SK-N-SH (cell line): Measurements from ENCODE around the gene TMEM147. TPM values are rescaled to one million over a fixed set of nuclear protein-coding genes. Genes with fewer than 3 reads are reported as not detected.
A peak's percentile ranks its signal among the peaks of the same experiment; 100 is the strongest.

Experiments used
- CTCF ChIA-PET: fragments of 300-600, 350-600 bp; formaldehyde crosslinking; extraction: SDS; loops from one replicate; lab custom pipeline; 2021; lab: Yijun Ruan, JAX
- POLR2A ChIA-PET: fragments of 350-600 bp; sonication (Branson Sonifier 250); formaldehyde crosslinking; extraction: SDS; loops from one replicate; lab custom pipeline; 2020; ENCODE audit warnings: antibody characterized with exemption, inconsistent platforms; lab: Yijun Ruan, JAX
- DNase-seq: peaks from one replicate; pipeline ENCODE4 v3.0.0; 2012
- H2AFZ ChIP-seq: fragments of 200-600 bp; sonication (generic); 2 replicates; pipeline ENCODE4 v1.8.1; 2016; ENCODE audit warnings: antibody characterized with exemption, mild to moderate bottlenecking, low read depth
- H3F3A ChIP-seq: fragments of 200-600 bp; sonication (generic); replicated peaks from 2 replicates; pipeline ENCODE3; 2016; ENCODE audit warnings: antibody characterized with exemption, mild to moderate bottlenecking; ENCODE audit not compliant: insufficient read depth
- H3K27ac ChIP-seq, 2 experiments: fragments of 200-500 bp in 1 of 2; fragments of 200-600 bp in 1 of 2; sonication (Bioruptor generic) in 1 of 2; sonication (generic), shearing (Covaris generic) in 1 of 2; 2 replicates each; pipeline versions ENCODE4 v1.5.1 to v1.6.1; 2014 to 2016; ENCODE audit warnings: low read depth in 2 of 2, inconsistent platforms in 1 of 2, low read length in 1 of 2, mild to moderate bottlenecking in 1 of 2, mixed read lengths in 1 of 2
- H3K27me3 ChIP-seq: fragments of 200-600 bp; sonication (generic), shearing (Covaris generic); 2 replicates; pipeline ENCODE4 v1.6.1; 2016; ENCODE audit warnings: mixed run types; ENCODE audit not compliant: insufficient read depth
- H3K36me3 ChIP-seq, 2 experiments: fragments of 200-500 bp in 1 of 2; fragments of 200-600 bp in 1 of 2; sonication (Bioruptor generic) in 1 of 2; sonication (generic) in 1 of 2; replicated peaks in 1 of 2; 2 replicates each; pipeline versions ENCODE3 to v1.5.1; 2014 to 2016; ENCODE audit warnings: low read length in 1 of 2, mild to moderate bottlenecking in 1 of 2; ENCODE audit not compliant: insufficient read depth in 2 of 2, control insufficient read depth in 1 of 2
- H3K4me1 ChIP-seq, 2 experiments: fragments of 200-500 bp in 1 of 2; fragments of 200-600 bp in 1 of 2; sonication (Bioruptor generic) in 1 of 2; sonication (generic), shearing (Covaris generic) in 1 of 2; 2 replicates each; pipeline versions ENCODE4 v1.5.1 to v1.6.1; 2014 to 2016; ENCODE audit warnings: low read depth in 1 of 2, low read length in 1 of 2, mixed run types in 1 of 2; ENCODE audit not compliant: insufficient read depth in 2 of 2, control insufficient read depth in 1 of 2
- H3K4me2 ChIP-seq: fragments of 200-600 bp; sonication (generic), shearing (Covaris generic); 2 replicates; pipeline ENCODE4 v1.6.1; 2017; ENCODE audit warnings: mixed run types
- H3K4me3 ChIP-seq, 2 experiments: fragments of 200-500 bp in 1 of 2; fragments of 200-600 bp in 1 of 2; sonication (Bioruptor generic) in 1 of 2; sonication (generic), shearing (Covaris generic) in 1 of 2; 2 replicates each; pipeline versions ENCODE4 v1.5.1 to v1.8.1; 2014 to 2016; ENCODE audit warnings: low read depth in 2 of 2, inconsistent platforms in 1 of 2, low read length in 1 of 2, mild to moderate bottlenecking in 1 of 2, mixed read lengths in 1 of 2, moderate library complexity in 1 of 2
- H3K79me2 ChIP-seq: fragments of 200-600 bp; sonication (generic); 2 replicates; pipeline ENCODE4 v1.8.1; 2017; ENCODE audit warnings: mild to moderate bottlenecking; ENCODE audit not compliant: insufficient read depth
- H3K9ac ChIP-seq: fragments of 200-600 bp; sonication (generic); 2 replicates; pipeline ENCODE4 v1.6.1; 2017; ENCODE audit warnings: mixed run types
- H3K9me2 ChIP-seq: fragments of 200-600 bp; sonication (generic); 2 replicates; pipeline ENCODE4 v1.6.1; 2017; ENCODE audit warnings: mixed run types
- H3K9me3 ChIP-seq: fragments of 200-600 bp; sonication (generic); 2 replicates; pipeline ENCODE4 v1.6.1; 2017; ENCODE audit warnings: mixed run types, mild to moderate bottlenecking, moderate library complexity
- H4K20me1 ChIP-seq: fragments of 200-600 bp; sonication (generic); 2 replicates; pipeline ENCODE4 v1.6.1; 2017; ENCODE audit warnings: mild to moderate bottlenecking, mixed run types; ENCODE audit not compliant: insufficient read depth
- ELF1 ChIP-seq: IDR thresholded peaks from 2 replicates; pipeline ENCODE4 v1.4.0; 2012
- EP300 ChIP-seq, 2 experiments: IDR thresholded peaks; 2 replicates each; pipeline versions ENCODE4 v1.4.0 to v1.6.1; 2012; ENCODE audit warnings: borderline replicate concordance in 1 of 2, low read depth in 1 of 2, low read length in 1 of 2
- EZH2phosphoT487 ChIP-seq: fragments of 200-600 bp; sonication (generic); IDR thresholded peaks from 2 replicates; pipeline ENCODE4 v1.6.1; 2017; ENCODE audit warnings: low read depth, mixed run types, mild to moderate bottlenecking, antibody characterized with exemption, moderate library complexity, borderline replicate concordance
- FOSL2 ChIP-seq: IDR thresholded peaks from 2 replicates; pipeline ENCODE4 v1.4.0; 2012; ENCODE audit warnings: low read depth, mild to moderate bottlenecking, moderate library complexity, borderline replicate concordance
- GABPA ChIP-seq: IDR thresholded peaks from 2 replicates; pipeline ENCODE4 v1.4.0; 2012; ENCODE audit warnings: low read depth, mild to moderate bottlenecking
- IRF3 ChIP-seq: fragments of 150-350 bp; IDR thresholded peaks from 2 replicates; pipeline ENCODE4 v1.6.1; 2016; ENCODE audit warnings: mild to moderate bottlenecking, low read depth, low read length
- JUND ChIP-seq: IDR thresholded peaks from 2 replicates; pipeline ENCODE4 v1.4.0; 2012
- MAX ChIP-seq: IDR thresholded peaks from 2 replicates; pipeline ENCODE4 v1.4.0; 2012; ENCODE audit warnings: low read depth
- MEF2A ChIP-seq: IDR thresholded peaks from 2 replicates; pipeline ENCODE4 v1.4.0; 2012; ENCODE audit warnings: low read depth, borderline replicate concordance
- PBX3 ChIP-seq: IDR thresholded peaks from 2 replicates; pipeline ENCODE4; 2012
- RAD21 ChIP-seq: IDR thresholded peaks from 2 replicates; pipeline ENCODE4 v1.6.1; 2012; ENCODE audit warnings: mild to moderate bottlenecking, low read length
- RCOR1 ChIP-seq: fragments of 150-350 bp; IDR thresholded peaks from 2 replicates; pipeline ENCODE4 v1.6.1; 2017; ENCODE audit warnings: antibody characterized with exemption, low read length
- REST ChIP-seq: IDR thresholded peaks from 2 replicates; pipeline ENCODE4 v1.6.1; 2012; ENCODE audit warnings: mild to moderate bottlenecking, low read depth, low read length, moderate library complexity
- RFX5 ChIP-seq: IDR thresholded peaks from 2 replicates; pipeline ENCODE4 v1.6.1; 2012; ENCODE audit warnings: mild to moderate bottlenecking, improper control_type of control experiment, low read length
- RXRA ChIP-seq: IDR thresholded peaks from 2 replicates; pipeline ENCODE4 v1.4.0; 2012; ENCODE audit warnings: low read depth, mild to moderate bottlenecking, borderline replicate concordance
- SIN3A ChIP-seq: IDR thresholded peaks from 2 replicates; pipeline ENCODE4 v1.6.1; 2012; ENCODE audit warnings: low read depth, mild to moderate bottlenecking, low read length, moderate library complexity, borderline replicate concordance
- SMC3 ChIP-seq: IDR thresholded peaks from 2 replicates; pipeline ENCODE4 v1.6.1; 2012; ENCODE audit warnings: low read depth, low read length, improper control_type of control experiment
- TCF12 ChIP-seq: IDR thresholded peaks from 2 replicates; pipeline ENCODE4 v1.4.0; 2012
- USF1 ChIP-seq: IDR thresholded peaks from 2 replicates; pipeline ENCODE4 v1.4.0; 2012; ENCODE audit warnings: low read depth, borderline replicate concordance
- YY1 ChIP-seq: IDR thresholded peaks from 2 replicates; pipeline ENCODE4 v1.4.0; 2012; ENCODE audit warnings: low read depth, mild to moderate bottlenecking
- WGBS: methylation state at CpG from one replicate; pipeline ENCODE4 v1.1.6; 2017; ENCODE audit warnings: low lambda C conversion rate; 5-methylcytosine and 5-hydroxymethylcytosine counted together
- polyA plus RNA-seq, 3 experiments: library from polyadenylated mRNA; depleted of rRNA; stranded (reverse); fragments of >200 nt; gene quantifications; 2 replicates each; pipeline ENCODE4 v1.2.3, GENCODE V29; 2012

The TMEM147 gene
- polyA plus RNA-seq, 1 of the 3 experiments (the other 2 are of a cell fraction) = 202 TPM

- Histone ChIP-seq H3K36me3 (peaks cover 0 to 19% of the 10 kb centered on the region in 2 experiments), H3K4me2 (peak overlapping the region; percentile 91), H3K9ac (peak overlapping the region; percentile 85), H3K27me3 (no peaks in the 10 kb centered on the region), H3K9me3 (no peaks in the 10 kb centered on the region), H3K79me2 (peaks cover 30% of the 10 kb centered on the region), H3F3A (no peaks in the 10 kb centered on the region), H3K9me2 (no peaks in the 10 kb centered on the region), H3K27ac (no peak overlapping the region; a peak in 1 of 4 replicates), H3K4me1 (peaks cover 5 to 19% of the 10 kb centered on the region in 2 experiments; a peak in 2 of 4 replicates), H4K20me1 (0 out of 2 replicates have a peak, but pooled peaks cover under 1% of the 10 kb centered on the region), H3K4me3 (peak overlapping the region; percentile 79 to 96), H2AFZ (peak overlapping the region; percentile 87; the same call in 1 of the 2 replicates)
- CTCF ChIA-PET = interaction anchor here (1.9 to 3.6 kb wide), 2 partner anchors 11 to 34 kb away, joined by 5 to 20 read pairs; no protein-coding TSS in a partner anchor
- POLR2A ChIA-PET = no interaction called here
- 54% methylated on average over 3 of the region's 3 CpGs for WGBS
- no peak for DNase-seq
- TF ChIP-seq USF1 (no peak), FOSL2 (no peak), REST (no peak), RAD21 (no peak), MEF2A (no peak), RCOR1 (no peak), RFX5 (no peak), SIN3A (no peak), EP300 (IDR thresholded peaks at IDR 0.05; ENCODE audit: borderline replicate concordance in 1 of 2, low read depth in 1 of 2, low read length in 1 of 2) (no peak), PBX3 (no peak), GABPA (no peak), TCF12 (no peak), IRF3 (no peak), MAX (no peak), EZH2phosphoT487 (no peak), RXRA (no peak), JUND (no peak), ELF1 (no peak), SMC3 (no peak), YY1 (no peak)
Observed at GRCh38 chr19:35544110-35544802, 1.2 kb upstream of the TMEM147 start.
